HL-60 (cell line): ENCODE data around the gene PRCC.

Source experiments
- DNase-seq, 2 experiments: peaks; one replicate each; pipeline ENCODE4 v3.0.0-alpha.2; 2010 to 2020; ENCODE audit warnings: low read depth in 1 of 2, low spot score in 1 of 2
- H3K27ac ChIP-seq: fragments of 250-450 bp; sonication (Bioruptor Pico); replicated peaks from 2 replicates; pipeline ENCODE4 v1.5.1; 2020; ENCODE audit warnings: mild to moderate bottlenecking, moderate library complexity
- H3K27me3 ChIP-seq: fragments of 250-450 bp; sonication (Bioruptor Pico); 2 replicates; pipeline ENCODE4 v1.5.1; 2021; ENCODE audit warnings: mild to moderate bottlenecking, moderate library complexity; ENCODE audit not compliant: insufficient read depth, poor library complexity, severe bottlenecking
- H3K4me3 ChIP-seq: replicated peaks from 2 replicates; pipeline ENCODE4 v1.5.1; 2011; ENCODE audit warnings: mild to moderate bottlenecking, control low read depth, low read length; ENCODE audit not compliant: insufficient read depth
- GABPA ChIP-seq: IDR thresholded peaks from 2 replicates; pipeline ENCODE4 v1.6.1; 2012; ENCODE audit warnings: low read depth
- POLR2AphosphoS5 ChIP-seq: IDR thresholded peaks from 2 replicates; pipeline ENCODE4 v1.6.1; 2012; ENCODE audit warnings: low read depth
- SPI1 ChIP-seq: IDR thresholded peaks from 2 replicates; pipeline ENCODE4 v1.6.1; 2012; ENCODE audit warnings: low read depth, mild to moderate bottlenecking, borderline replicate concordance
- TF ChIP-seq, protein P1 (sequence below): IDR thresholded peaks from 2 replicates; pipeline ENCODE4 v1.6.1; 2012; ENCODE audit warnings: low read depth; ENCODE audit not compliant: insufficient replicate concordance
- TF ChIP-seq, protein P2 (sequence below): IDR thresholded peaks from one replicate; pipeline ENCODE4 v1.5.1; 2011; ENCODE audit warnings: low read length, control low read depth, inconsistent platforms; ENCODE audit not compliant: insufficient read depth

Gene PRCC

GRCh38 chr1:156767879-156768604 lies 707 bp downstream of the PRCC start:
- Histone ChIP-seq H3K27me3 (no peaks in the 10 kb centered on the region), H3K27ac (peak overlapping the region; percentile 91), H3K4me3 (peak overlapping the region; percentile 87)
- TF ChIP-seq GABPA (no peak), POLR2AphosphoS5 (no peak), SPI1 (no peak)
- TF ChIP-seq, protein P1, sequence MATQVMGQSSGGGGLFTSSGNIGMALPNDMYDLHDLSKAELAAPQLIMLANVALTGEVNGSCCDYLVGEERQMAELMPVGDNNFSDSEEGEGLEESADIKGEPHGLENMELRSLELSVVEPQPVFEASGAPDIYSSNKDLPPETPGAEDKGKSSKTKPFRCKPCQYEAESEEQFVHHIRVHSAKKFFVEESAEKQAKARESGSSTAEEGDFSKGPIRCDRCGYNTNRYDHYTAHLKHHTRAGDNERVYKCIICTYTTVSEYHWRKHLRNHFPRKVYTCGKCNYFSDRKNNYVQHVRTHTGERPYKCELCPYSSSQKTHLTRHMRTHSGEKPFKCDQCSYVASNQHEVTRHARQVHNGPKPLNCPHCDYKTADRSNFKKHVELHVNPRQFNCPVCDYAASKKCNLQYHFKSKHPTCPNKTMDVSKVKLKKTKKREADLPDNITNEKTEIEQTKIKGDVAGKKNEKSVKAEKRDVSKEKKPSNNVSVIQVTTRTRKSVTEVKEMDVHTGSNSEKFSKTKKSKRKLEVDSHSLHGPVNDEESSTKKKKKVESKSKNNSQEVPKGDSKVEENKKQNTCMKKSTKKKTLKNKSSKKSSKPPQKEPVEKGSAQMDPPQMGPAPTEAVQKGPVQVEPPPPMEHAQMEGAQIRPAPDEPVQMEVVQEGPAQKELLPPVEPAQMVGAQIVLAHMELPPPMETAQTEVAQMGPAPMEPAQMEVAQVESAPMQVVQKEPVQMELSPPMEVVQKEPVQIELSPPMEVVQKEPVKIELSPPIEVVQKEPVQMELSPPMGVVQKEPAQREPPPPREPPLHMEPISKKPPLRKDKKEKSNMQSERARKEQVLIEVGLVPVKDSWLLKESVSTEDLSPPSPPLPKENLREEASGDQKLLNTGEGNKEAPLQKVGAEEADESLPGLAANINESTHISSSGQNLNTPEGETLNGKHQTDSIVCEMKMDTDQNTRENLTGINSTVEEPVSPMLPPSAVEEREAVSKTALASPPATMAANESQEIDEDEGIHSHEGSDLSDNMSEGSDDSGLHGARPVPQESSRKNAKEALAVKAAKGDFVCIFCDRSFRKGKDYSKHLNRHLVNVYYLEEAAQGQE = no peak
- TF ChIP-seq, protein P2, sequence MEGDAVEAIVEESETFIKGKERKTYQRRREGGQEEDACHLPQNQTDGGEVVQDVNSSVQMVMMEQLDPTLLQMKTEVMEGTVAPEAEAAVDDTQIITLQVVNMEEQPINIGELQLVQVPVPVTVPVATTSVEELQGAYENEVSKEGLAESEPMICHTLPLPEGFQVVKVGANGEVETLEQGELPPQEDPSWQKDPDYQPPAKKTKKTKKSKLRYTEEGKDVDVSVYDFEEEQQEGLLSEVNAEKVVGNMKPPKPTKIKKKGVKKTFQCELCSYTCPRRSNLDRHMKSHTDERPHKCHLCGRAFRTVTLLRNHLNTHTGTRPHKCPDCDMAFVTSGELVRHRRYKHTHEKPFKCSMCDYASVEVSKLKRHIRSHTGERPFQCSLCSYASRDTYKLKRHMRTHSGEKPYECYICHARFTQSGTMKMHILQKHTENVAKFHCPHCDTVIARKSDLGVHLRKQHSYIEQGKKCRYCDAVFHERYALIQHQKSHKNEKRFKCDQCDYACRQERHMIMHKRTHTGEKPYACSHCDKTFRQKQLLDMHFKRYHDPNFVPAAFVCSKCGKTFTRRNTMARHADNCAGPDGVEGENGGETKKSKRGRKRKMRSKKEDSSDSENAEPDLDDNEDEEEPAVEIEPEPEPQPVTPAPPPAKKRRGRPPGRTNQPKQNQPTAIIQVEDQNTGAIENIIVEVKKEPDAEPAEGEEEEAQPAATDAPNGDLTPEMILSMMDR = no peak
- DNase-seq = peak; percentile 31 to 41

DNA sequence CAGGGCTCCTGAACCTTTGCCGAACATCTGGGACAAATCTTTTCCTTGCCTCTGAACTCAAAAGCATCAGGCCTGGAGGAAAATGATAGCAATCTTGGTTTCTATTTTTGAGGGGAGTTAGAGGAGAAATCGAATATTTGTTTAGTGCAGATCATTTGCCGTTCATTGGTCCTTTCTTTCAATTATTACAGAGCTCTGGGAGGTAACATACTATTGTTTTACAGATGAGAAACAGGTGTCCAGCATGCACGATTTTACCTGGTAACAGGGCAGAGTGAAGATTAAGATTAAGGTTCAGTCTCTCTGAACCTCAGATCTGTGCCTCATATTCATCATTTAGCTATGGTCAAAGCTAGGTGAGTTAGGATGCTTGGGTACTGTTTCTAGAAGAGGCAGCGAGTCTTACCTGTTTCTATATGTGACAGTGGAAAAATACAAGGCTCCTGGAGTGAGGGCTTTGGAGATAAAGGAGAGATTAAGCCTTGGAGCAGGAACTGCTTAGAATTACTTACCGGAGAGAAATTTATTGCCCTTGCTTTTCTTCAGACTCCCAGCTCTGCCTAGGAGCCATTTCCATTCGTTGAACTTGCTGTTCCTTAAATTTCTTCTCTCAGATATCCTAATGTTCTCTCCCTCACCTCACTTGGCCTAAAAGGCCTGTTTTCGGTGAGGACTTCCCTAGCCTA lies 1.4 kb downstream of the PRCC start:
- no peak for TF ChIP-seq POLR2AphosphoS5
- TF ChIP-seq, protein P2 = no peak
- no peak for TF ChIP-seq SPI1
- TF ChIP-seq GABPA = no peak
- TF ChIP-seq, protein P1 = no peak
- Histone ChIP-seq H3K4me3 (peak overlapping the region; percentile 87), H3K27ac (peak overlapping the region; percentile 91; the same call in 1 of the 2 replicates), H3K27me3 (no peaks in the 10 kb centered on the region)
- DNase-seq = no peak

DNA sequence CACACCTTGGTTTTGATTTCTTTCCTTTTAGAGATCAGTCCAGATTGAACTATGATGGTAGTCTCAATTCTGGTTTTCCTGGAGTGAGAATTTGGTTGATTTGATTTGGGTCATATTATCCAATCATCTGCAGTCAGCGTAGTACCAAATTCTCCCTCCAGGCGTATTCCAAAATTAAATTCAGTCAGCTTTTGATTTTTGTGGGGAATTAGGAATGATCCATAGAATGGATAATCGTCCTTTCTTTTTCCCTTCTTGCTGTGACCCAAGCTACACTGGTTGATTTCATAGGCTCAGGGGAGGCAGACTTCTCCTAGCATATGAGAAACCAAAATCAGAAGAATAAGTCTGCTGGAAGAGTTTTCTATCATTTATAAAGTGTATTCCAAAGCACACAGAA lies 4.9 kb downstream of the PRCC start:
- H3K27ac ChIP-seq = no peak overlapping the region
- TF ChIP-seq, protein P1 = no peak
- no peak for TF ChIP-seq POLR2AphosphoS5
- TF ChIP-seq SPI1 = no peak
- TF ChIP-seq, protein P2 = no peak
- no peak for TF ChIP-seq GABPA
- H3K27me3 ChIP-seq = no peaks in the 10 kb centered on the region
- no peak for DNase-seq
- no peak overlapping the region for H3K4me3 ChIP-seq
